Esophagus muscularis mucosa (tissue), 4 donors: ENCODE measurements around the gene CDH4.

ENCODE experiments used
- CTCF ChIP-seq, 3 experiments: fragments of 200-600 bp in 2 of 3; fragments of 450-650 bp in 1 of 3; sonication (generic) in 2 of 3; IDR thresholded peaks; one replicate each; pipeline ENCODE4 v1.5.1; 2017 to 2019; ENCODE audit warnings: antibody characterized with exemption in 3 of 3, mild to moderate bottlenecking in 2 of 3, moderate library complexity in 1 of 3
- EP300 ChIP-seq: sonication (generic); formaldehyde crosslinking; IDR thresholded peaks from one replicate; pipeline ENCODE4 v1.6.1; 2017; ENCODE audit warnings: antibody characterized with exemption
- POLR2AphosphoS5 ChIP-seq, 2 donors: sonication (generic); formaldehyde crosslinking; IDR thresholded peaks; one replicate each; pipeline ENCODE4 v1.6.1; 2017; ENCODE audit warnings: antibody characterized with exemption in 2 of 2

- TF ChIP-seq EP300 = no peak
- no peak for TF ChIP-seq CTCF (IDR thresholded peaks at IDR 0.05)
- TF ChIP-seq POLR2AphosphoS5 (IDR thresholded peaks at IDR 0.05) = no peak
These were observed 686.1 kb downstream of the CDH4 start for GRCh38 chr20:61937963-61938838.
